GM19025 (cell line): Measurements from ENCODE around the gene ASTN2.
"Not testable (repeated sequence)": the region's sequence is repeated elsewhere in the genome, so short reads cannot be mapped to it uniquely, and the experiment has no call there.

Experiments used
- ATAC-seq: cut with Tn5 transposase; IDR thresholded peaks from one replicate; pipeline ENCODE4 v1.9.1; 2021; ENCODE audit warnings: mild to moderate bottlenecking, low read depth, moderate library complexity; ENCODE audit not compliant: unreplicated experiment

ASTN2 gene

DNA sequence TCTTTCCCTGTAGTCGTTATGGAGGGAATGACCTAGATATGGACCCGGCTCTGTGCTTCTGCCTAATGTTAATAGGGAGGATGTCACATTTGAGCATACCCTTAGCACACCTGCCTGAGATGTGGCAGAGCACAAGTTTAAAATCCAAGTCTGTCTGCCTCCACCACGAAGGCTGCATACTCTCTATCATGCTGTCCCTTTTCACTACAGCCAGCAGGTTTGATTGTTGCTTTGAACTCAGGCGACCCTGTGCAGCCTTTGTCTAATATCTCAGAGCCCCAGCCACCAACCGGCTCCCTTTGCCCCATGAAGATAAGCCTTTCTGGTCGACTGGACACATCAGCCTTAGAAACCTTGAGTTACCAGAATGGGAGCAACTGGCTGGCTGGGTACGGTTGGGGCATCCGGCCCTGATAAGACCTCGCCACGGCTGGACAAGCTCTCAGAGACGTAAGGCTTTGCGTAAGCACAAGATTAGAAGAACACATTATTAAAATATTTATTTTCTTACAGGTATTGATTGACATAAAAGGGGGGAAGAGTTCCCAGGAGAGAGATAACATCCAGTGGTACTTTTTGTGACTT, 949.8 kb downstream of the ASTN2 start:
- no peak for ATAC-seq

DNA sequence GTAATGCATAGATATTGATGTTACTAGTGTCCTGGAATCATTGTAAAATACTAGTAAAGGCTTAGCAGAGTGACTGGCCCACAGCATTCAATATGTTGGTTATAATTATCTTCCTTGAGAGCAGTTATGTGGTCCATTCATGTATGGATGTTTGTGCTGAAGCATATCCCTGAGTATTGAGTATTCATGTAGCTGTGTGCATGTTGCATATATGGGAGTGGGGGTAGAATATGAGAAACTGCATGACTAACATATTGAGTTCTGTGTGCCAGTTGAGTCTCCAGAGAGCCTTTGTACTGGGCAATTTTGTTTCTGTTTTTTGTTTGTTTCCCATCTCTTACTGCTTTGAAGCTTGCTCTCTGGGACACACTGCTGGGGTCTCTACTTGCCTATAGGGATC, 950.4 kb downstream of the ASTN2 start:
- no peak for ATAC-seq

DNA sequence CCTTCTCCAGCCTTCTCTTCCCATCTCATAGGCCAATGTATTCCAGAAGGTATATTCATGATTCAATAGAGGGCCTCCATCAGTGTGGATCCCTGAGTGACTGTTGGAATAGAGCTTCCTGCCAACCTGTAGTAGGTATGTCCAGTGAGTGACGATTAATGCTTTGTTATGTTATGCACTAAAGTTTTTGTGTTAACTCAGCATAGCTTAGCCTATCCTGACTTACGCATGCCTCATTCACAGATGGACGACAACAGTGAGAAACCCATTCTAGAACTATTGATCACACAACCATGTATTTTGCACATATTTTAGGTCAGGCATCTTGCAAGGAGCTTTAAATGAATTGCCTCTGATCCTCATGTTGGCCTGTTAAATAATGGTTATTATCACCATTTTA, 953.2 kb downstream of the ASTN2 start:
- no peak for ATAC-seq

DNA sequence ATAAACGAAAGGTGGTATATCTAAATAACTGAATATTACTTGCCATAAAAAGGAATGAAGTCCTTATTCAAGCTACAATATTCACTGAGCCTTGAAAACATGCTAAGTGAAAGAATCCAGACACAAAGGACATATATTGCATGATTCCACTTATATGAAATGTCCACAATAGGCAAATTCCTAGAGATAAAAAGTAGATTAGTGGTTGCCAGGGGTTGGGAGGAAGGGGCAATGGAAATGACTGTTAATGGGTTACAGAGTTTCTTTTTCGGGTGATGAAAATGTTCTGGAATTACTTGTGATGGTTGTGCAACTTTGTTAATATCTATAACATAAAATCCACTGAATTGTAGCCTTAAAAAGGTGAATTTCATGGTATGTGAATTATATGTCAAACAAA, 954.8 kb downstream of the ASTN2 start:
- ATAC-seq = no peak

GRCh38 chr9:116459576-116459975, 955.3 kb downstream of the ASTN2 start:
- no peak for ATAC-seq

DNA sequence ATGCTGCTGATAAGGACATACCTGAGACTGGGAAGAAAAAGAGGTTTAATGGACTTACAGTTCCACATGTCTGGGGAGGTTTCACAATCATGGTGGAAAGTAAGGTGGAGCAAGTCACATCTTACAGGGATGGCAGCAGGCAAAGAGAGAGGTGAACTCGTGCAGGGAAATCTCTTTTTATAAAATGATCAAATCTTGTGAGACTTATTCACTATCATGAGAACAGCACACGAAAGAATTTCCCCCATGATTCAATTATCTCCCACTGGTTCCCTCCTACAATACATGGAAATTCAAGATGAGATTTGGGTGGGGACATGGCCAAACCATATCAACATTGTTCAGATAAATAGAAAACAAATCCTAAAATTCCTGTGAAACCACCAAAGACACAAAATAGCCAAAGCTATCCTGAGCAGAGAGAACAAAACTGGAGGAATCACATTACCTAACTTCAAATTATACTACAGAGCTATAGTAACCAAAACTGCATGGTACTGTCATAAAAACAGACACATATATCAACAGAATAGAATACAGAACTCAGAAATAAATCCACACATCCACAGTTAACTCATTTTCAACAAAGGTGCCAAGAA, 958.3 kb downstream of the ASTN2 start:
- no peak for ATAC-seq

DNA sequence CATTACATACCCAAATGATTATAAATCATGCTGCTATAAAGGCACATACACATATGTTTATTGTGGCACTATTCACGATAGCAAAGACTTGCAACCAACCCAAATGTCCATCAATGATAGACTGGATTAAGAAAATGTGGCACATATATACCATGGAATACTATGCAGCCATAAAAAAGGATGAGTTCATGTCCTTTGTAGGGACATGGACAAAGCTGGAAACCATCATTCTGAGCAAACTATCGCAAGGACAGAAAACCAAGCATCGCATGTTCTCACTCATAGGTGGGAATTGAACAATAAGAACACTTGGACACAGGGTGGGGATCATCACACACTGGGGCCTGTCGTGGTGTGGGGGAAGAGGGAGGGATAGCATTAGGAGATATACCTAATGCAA, 960.3 kb downstream of the ASTN2 start:
- ATAC-seq = not testable (repeated sequence)

DNA sequence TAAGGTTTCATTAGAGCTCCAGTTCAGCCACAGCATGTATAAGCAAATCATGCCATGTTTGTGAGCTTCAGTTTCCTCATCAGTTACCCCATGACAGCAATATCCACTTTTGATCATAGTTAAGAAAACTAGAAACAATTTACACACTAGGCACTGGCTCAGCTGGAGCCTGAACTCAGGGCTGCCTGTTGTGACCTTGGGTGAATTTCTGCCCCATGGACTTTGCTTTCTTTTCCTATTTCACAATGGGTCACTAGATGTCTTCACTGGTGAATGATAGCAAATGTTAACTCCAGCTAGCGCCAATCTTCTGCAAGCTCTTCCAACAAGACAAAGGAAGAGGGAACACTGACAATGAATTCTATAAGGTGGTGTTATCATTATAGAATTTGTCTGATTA, 961.1 kb downstream of the ASTN2 start:
- ATAC-seq = no peak

- ATAC-seq = no peak
Measured at GRCh38 chr9:116452634-116453033, 962.2 kb downstream of the ASTN2 start.

DNA sequence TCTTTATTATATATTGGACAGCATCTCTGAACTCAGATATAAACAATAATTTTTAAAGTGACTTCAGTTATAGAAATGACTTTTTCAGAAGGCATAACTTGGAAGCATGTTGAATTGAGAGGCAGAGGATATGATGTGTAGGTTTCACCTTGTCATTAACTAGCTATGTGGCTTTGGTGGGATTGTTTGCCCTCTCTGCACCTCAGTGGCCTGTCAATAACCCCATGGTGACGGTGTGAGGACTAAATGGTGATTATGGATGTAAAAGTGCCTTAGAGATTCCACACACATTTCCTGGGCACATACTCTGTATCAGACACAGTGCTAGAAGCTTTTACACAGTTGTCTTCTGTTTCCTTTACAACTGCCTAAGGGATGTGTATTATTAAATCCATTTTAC, 962.6 kb downstream of the ASTN2 start:
- no peak for ATAC-seq

- ATAC-seq = no peak
Measured at GRCh38 chr9:116451500-116452115, 963.2 kb downstream of the ASTN2 start.

DNA sequence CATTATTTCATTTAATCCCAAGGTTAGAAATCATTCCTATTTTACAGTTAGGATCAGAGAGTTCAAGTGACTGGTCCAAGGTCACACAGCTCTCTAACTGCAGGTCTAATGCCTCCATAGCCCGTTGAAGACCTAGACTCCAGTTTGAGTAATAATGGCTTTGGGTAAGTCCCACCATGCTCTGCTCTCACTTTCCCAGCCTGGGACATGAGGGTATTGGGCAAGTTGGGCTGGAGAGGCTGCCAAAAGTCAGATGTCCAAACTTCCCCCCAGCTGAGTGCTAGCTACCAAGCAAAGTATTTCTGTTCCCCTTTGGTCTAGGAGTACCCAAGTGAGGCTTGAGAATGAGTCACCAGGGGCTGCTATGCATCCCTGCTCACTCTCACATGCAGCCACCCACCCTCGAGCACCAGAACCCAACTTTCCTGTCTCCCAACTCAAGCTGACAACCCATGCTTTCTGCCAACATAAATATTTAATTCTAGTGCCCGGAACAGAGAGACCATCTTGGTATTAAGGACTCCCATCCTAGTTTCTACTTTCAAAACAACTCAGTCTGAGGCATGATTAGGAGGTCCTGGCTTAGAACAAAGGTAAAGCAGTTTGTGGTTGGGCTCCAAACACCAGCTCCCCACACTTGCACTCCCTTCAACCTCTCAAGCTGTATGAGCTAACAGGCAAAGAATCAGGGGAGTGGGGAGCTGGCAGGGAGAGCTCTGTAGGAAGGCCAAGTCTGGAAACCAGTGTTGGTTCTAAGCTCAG, 964.3 kb downstream of the ASTN2 start:
- ATAC-seq = peak; percentile 83

DNA sequence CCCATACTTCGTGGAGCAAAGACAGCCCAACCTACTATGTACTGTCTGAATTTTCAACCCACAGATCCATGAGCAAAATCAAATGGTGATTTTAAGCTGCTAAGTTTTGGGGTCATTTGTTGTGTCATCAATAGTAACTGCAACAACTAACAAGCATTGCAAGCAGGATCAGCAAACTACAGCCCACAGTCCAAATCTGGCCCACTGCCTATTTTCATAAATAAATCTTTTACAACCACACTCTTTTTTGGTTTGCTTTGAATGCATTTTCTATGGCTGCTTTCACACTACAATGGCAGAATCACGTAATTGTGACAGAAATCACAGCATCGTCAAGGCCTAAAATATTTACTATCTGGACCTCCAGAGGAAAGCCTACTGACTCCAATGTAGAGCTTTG, 964.9 kb downstream of the ASTN2 start:
- ATAC-seq = no peak

GRCh38 chr9:116448431-116448830, 966.4 kb downstream of the ASTN2 start:
- ATAC-seq = no peak

- no peak for ATAC-seq
Measured at GRCh38 chr9:116447934-116448333, 966.9 kb downstream of the ASTN2 start.

GRCh38 chr9:116442528-116442927, 972.3 kb downstream of the ASTN2 start:
- ATAC-seq = no peak

- ATAC-seq = no peak
Measured at GRCh38 chr9:116437411-116438370, 977.2 kb downstream of the ASTN2 start.

DNA sequence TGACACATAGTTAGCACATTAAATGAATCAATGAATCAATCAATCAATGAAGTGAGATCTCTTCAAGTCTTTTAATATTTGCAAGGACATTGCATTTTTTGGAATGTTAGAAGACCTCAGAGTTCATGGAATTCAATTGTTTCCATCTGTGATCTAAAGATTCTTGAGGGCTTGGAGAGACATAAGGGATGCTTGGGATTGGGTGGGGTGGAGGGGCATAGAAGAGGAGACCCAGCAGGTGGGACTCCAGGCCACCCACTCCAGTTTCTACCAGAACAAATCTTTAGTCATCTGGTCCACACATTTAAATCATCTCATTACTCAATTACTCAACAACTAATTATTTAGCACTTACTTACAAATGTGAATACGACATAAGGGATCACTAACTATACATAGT, 978.7 kb downstream of the ASTN2 start:
- no peak for ATAC-seq

- ATAC-seq = no peak
Measured at GRCh38 chr9:116435706-116436105, 979.2 kb downstream of the ASTN2 start.

- ATAC-seq = no peak
Measured at GRCh38 chr9:116434314-116434713, 980.5 kb downstream of the ASTN2 start.
